Stimulated activated CD8-positive, alpha-beta memory T cell treated with anti-CD3 and anti-CD28 coated beads, Interleukin-15, amount 100 ng/mL, for 24 hours (primary cell): Measurements from ENCODE around the gene THSD7A.

Experiments
- DNase-seq: peaks from one replicate; pipeline ENCODE4 v3.0.0-alpha.2; 2020; ENCODE audit warnings: low read depth

Gene THSD7A

GRCh38 chr7:11702938-11703337 is 129.1 kb downstream of the THSD7A start:
- DNase-seq = no peak

DNA sequence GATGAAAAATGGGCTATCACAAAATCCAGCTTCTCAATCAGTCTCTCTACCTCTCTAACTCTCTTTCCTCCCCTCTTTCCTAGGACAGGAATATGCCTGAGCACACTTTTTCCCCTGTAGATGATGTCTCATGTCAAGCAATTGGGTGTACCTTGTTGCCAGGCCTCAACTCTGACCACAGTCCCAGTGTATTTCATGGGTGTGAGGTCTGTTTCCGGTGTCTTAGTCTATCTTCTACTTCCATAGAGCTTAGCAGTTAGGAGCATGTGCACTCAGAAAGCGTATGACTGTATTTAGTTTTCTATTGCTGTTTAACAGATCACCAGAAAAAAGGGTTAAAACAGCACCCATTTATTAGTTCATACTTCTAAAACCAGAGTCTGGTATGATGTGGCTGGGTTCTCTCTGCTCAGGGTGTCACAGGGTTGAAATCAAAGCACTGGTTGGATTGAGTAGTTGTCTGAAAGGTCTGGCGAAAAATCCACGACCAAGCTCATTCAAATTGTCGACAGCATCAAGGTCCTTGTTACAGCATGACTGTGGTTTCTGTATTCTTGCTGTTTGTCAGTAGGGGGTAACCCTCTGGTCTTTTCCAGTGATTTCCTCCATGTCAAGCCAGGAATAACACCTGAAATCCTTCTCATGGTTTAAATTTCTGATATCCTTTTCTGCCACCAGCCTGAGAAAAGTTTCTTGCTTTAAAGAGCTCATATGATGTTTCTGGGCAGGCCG is 130.0 kb downstream of the THSD7A start:
- no peak for DNase-seq

DNA sequence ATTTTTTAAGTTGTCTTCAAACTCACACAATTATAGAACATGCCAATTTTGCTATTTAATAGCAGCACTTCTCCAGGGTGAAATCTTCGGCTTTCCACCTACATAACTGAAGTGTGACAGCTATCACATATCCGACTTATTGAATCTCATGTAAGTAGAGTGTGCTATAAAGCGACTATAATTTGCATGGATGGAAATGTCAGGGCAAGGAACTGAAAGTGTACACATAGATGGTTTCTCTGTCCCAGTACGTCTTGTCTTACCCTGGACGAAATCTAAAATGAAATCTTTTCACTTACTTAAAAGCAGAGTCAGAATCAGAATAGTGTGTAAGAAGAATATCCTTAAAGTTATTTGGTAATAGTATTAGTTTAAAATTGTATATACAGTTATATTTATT is 132.3 kb downstream of the THSD7A start:
- DNase-seq = no peak

DNA sequence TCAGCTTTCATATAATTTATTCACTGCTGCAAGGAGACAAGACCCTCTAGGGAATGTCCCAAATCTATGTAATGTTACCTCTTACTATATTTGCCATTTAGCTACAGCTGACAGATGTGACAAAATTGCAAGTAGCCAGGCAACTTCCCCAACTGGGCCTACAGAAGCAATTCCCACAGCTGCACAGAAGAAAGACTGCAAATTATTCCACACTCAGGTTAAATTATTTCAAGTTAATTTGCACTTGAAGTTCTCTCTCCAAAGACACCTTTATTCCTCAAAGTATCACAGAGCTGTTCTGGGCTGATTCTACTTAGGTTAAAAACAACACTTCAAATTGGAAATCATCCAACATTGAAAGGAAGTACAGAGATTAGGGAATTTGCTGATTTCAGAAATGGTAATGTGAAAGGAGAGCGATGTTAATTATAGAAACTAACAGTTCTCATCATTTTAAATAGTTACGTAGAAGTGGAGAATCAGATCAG is 133.6 kb downstream of the THSD7A start:
- no peak for DNase-seq

- no peak for DNase-seq
These were observed 141.6 kb downstream of the THSD7A start for GRCh38 chr7:11690395-11690794.

DNA sequence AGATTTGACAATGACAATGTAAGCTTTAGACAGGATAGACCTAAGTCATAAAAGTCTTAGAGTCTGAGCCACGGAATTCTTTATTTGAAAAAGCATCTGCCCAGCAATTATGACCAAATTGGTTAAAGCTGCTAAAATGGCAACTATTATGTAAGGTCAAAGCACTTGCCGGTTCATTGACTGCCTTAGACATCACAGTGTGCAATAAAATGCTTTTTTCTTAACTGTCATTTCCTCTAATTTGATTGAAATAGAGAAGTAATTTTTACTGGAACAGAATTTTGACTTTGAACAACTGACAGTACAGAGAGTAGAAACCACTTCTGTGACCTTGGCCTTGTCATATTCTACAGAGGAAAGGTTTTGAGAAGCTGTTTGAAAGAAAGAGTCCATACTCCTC is 142.9 kb downstream of the THSD7A start:
- no peak for DNase-seq

DNA sequence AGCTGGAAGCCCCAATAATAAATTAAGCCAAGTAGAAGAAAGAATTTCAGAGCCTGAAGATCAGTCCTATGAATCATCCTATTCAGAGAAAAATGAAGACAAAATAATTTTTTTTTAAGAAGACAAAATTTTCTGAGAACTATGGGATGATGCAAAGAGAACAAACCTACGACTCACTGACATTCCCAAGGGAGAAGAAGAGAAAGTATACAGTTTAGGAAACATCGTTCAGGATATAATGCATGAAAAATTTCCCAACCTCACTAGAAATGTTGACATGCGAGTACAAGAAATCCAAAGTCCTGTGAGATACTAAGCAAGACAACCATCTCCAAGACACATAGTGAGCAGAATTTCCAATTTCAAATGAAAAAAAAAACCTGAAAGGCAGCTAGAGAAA is 150.5 kb downstream of the THSD7A start:
- no peak for DNase-seq

- DNase-seq = no peak
These were observed 156.8 kb downstream of the THSD7A start for GRCh38 chr7:11675163-11675562.

DNA sequence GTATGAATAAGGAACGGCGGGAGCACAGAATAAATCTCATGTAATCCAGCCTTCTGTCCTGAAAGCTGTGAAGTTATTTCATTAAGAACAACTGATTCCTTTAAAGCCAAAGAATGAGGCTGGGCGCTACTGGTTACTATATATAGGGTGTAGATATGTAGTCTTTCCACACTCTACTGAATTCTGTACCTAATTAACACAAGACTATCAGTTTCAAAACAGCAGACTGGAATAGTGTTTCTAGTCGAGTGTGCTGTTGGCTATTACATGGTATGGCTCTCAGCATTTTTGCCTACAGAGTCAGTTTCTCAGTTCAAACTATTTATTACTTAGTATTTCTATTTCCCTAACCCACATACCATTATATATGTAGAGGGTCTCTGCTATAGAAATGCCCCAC is 163.3 kb downstream of the THSD7A start:
- no peak for DNase-seq

GRCh38 chr7:11667810-11668185 is 164.2 kb downstream of the THSD7A start:
- DNase-seq = no peak

- no peak for DNase-seq
These were observed 164.8 kb downstream of the THSD7A start for GRCh38 chr7:11667071-11667809.

DNA sequence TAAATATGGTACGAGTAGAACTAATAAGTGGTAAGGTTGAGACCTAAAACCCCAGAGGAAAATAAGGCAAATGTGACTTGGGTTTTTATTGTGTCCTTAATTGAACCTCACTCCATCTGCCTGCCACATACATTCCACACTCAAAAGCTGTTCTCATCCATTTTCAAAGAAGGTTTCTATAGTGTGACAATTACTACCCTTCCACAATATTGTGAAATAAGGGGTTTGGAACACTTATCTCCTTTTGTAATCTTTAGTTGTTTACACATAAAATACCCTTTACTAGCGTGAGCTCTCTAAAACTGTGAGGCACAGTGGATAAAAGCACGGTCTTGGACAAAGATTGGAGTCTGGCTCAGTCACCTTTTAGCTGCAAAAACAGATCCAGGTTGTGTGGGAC is 166.6 kb downstream of the THSD7A start:
- DNase-seq = no peak

- no peak for DNase-seq
These were observed 176.4 kb downstream of the THSD7A start for GRCh38 chr7:11655642-11656041.

DNA sequence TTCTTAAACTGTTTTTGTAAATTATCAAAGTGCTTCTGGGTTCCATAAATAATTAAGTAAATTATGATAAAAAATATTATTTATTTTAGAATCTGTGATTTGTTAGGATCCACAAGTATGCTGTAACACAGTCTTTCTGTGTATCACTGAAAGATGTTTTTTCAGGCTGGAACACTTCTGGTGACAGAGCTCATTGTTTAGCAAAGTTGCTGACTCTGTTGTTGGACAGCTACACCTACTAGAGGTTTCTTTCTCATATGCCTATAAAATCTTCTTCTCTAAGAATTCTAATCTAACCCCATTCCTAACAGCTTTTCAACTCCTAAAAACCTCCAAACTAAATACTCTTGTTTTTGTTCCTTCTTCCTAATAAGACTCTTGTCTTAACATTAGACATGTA is 176.8 kb downstream of the THSD7A start:
- no peak for DNase-seq

- DNase-seq = no peak
These were observed 181.5 kb downstream of the THSD7A start for GRCh38 chr7:11650500-11650899.

- no peak for DNase-seq
These were observed 182.0 kb downstream of the THSD7A start for GRCh38 chr7:11650030-11650429.

GRCh38 chr7:11648980-11649379 is 183.0 kb downstream of the THSD7A start:
- no peak for DNase-seq

- DNase-seq = no peak
These were observed 183.9 kb downstream of the THSD7A start for GRCh38 chr7:11648101-11648500.

- DNase-seq = no peak
These were observed 189.2 kb downstream of the THSD7A start for GRCh38 chr7:11642841-11643240.

DNA sequence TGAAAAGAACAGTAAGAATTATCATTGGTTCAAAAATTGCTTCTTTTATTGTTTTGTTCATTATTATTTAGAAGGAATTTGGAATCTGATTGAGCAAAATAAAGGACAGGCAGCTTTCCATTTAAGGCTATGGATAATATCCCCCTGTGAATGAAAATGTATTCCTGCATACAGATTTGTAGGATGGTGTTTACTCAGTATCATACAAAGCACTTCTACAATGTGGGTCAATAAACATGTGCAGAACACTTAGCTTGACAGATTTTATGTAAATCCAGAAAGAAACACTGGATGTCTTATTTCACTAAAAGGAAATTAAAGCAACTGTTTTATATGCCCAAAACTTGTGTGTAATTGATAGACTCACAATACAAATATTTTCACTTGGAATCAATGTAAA is 189.7 kb downstream of the THSD7A start:
- no peak for DNase-seq

DNA sequence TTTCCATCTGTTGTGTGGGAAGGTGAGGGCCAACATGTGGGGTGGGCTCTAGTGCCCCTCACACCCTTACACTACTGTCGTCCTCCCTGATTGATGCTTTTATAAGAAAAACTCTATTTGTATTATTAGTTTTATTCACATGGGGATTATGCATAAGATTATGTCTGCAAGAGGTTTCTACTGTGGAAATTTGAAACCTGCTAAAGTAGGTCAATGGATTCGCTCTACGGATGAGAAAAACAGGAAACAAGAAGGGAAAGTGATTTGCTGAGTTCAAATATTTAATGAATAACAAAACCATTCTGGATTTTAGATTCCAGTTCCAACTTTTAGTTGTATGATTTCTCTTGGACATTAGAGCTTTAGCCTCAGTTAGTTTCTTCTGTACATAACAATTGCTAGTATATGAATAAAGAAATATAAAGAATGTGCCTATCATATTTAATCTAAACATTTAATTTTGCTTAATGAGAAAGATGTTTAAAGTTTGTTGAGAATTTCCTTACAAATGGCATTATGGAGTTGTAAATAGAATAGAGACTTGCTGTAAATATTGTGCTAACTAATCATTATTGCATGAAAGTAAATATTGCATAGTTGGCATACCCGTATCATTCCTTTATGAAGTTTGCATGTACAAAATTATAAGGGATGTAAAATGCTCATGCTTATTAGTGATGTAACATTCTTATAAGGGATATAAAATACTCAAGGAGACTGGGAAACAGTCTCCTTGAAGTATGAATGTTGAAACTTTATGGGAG is 193.8 kb downstream of the THSD7A start:
- DNase-seq = no peak

DNA sequence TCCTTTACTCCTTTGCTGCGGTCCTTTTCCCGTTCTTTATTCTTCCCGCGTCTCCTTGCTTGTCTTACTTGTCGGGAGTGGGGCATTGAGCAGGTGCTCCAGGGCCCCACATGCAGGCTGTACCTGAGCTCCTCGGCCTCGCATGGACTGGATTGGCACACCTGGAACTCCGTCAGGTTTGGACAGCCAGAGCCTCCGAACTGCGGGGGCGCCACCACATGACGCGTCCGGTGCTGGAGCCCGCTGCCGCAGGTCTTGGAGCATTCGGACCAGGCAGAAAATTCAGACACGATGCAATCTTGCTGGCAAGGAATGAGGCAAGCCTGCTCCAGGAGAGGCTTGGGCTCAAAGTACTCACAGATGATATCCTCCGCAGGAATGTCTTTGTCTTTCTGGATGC is 195.7 kb downstream of the THSD7A start:
- no peak for DNase-seq

DNA sequence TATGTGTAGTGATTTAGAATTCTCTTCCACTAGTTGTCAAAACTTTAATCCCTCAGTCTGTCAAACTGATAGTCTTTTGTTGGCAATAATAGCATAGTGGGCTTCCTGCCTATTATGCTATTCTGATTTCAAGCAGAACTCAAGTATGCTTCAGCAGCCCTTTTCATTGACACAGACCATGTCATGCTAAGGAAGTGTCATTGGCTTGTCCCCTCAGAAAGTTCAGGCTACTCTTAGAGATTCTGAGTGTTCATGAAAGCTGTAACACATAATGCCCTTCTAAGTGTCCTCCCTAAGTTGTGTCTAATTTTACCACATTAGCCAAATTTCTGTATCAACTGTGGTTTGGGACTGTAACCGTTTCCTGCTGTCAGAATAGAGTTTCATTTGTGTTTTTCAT is 198.7 kb downstream of the THSD7A start:
- no peak for DNase-seq
